Jurkat, Clone E6-1 (cell line): ENCODE data around the gene CASD1.

ENCODE experiments used
- DNase-seq: peaks from one replicate; pipeline ENCODE4 v3.0.0-alpha.2; 2011; ENCODE audit warnings: low read depth, low spot score
- H3K4me3 ChIP-seq: 2 replicates; pipeline ENCODE4 v1.5.1; 2011; ENCODE audit warnings: mild to moderate bottlenecking, low read length, control low read depth, moderate library complexity

Gene CASD1

DNA sequence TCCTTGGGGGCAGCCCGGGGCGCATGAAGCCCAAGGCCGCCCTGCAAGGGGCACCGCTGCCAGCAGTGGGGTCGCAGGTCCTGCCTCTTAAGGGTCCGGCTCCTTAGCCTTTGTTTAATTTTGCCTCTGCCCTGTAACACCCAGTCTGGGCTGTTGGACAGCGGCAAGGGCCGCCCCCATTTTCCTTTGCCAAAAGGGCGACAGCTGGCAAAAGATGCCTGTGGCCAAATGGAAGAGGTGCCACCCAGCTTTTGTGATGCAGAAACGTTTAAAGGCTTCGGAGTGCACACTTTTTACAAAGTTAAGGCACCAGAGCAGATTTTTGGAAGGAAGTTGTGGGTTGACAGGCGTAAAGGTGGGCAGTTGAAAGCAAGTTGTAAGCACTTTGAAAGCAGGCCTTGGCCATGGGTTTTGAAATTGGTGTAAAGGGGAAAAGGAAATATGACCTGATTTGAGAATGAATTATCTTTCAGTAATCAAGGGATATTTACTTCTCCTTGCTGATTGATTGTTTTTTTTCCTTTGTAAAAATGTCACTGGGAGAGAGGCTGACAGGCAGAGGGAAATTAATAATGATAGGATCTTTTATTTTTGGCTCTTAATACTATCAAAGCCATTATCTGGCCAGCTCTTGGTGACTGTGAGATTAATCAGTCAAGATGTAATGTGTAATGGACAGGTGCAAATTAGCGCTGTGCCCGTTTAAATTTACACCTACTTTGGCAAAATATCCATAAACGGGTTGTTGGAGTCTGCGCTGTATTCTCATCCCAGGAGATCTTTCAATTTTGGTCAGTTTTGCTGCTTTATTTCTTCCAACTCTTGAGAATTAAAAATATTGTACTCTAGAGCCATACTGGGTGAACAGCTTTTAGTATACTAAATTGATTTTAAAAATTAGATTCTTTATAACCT, 1.2 kb downstream of the CASD1 start:
- peak overlapping the region; percentile 75 for H3K4me3 ChIP-seq
- DNase-seq = peak; percentile 64

DNA sequence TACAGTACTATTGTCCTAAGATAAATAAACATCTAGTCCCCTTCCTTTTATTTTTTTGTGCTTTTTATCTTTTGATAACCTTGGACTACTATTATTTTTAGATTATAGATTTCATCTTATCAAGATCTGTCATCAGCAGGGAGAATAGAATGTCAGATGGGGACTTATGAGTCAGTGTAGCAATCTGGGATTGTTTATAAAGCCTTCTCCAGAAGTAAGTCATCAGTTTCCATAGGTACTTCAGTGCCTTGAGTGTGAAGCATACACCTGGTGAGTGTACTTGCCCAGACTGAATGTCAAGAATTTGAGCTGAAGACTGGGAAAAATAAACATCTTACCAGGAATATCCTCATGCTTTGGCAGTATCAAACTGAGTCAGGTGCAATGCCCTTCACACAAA, 2.1 kb downstream of the CASD1 start:
- DNase-seq = no peak
- H3K4me3 ChIP-seq = no peak overlapping the region

DNA sequence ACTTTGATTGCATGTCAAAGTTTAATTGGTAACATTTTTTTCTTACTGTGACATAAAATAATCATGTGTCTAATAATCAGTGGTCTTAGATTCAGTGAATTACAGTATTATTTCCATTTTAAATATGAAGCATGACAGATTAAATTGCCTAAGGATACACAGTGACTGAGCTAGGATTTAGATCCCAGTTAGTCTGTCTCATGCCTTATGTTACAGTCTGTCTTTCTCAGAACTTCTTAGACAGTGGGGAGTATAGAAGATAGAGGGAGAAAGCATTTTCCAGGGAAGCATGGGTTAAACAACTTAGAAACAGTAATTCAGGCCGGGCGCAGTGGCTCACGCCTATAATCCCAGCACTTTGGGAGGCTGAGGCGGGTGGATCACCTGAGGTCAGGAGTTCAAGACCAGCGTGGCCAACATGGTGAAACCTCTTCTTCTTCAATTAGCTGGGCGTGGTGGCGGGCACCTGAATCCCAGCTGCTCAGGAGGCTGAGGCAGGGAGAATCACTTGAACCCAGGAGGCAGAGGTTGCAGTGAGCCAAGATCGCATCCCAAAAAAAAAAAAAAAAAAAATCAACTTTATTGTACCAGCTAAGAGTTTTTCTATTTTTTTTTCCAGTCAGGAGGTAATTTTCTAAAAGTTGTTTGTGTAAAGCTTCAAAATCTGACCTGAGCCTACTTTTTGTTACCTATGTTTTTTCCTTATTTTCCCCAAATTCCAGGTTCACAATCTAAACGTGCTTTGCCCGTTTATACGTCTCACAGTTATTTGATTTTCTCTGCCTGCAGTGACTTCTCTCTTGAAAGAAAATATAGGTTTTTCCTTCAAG, 3.3 kb downstream of the CASD1 start:
- no peak for DNase-seq
- H3K4me3 ChIP-seq = no peak overlapping the region

DNA sequence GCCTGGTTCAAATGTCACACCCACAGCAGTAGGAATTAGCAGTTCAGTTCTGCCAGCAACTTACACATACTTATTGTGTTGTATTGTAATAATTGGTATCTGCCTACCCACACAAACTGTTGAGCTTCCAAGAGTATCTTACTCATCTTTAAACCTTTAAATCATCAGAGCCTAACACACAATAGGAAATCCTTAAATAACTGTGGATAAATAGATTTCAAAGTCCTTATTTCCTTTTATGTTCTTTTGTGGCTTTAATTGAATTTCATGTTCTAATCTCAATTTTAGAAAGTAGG, 3.9 kb downstream of the CASD1 start:
- DNase-seq = no peak

DNA sequence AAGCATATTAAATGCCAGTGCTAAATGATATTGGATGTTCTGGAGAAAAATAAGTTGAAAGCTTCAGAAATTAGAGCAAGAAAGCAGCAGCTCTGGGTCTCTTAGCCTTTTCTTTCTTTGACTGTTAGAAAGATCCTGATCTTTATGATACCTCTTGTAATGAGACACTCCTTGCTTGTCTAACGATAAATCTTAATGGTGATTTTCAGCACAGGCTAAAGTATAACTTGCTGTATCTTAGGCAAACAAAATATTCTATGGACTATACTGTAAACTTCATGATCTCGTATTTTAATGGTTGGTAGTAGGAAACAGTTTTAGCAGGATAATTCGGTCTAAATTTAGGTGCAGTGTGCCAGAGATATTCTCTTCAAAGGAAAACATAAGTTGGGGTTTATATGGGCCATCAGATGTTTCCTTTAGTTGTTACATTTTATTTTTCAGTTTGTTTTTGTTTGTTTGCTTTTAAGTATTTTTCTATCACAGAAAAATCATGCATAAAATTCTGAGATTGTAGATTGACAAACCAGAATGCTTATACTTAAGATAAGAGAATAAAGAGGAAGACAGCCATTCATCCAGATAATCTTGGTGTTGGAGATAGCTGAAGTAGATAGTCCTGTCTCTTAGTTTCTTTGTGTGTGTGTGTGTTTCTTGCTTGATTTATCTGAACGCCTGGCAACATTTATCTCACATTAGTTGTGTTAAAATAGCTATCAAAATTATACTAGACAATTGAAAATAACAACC, 4.7 kb downstream of the CASD1 start:
- DNase-seq = no peak
- no peak overlapping the region for H3K4me3 ChIP-seq

More for the DNA sequence above, 3.9 kb downstream of the CASD1 start:
- H3K4me3 ChIP-seq = no peak overlapping the region

DNA sequence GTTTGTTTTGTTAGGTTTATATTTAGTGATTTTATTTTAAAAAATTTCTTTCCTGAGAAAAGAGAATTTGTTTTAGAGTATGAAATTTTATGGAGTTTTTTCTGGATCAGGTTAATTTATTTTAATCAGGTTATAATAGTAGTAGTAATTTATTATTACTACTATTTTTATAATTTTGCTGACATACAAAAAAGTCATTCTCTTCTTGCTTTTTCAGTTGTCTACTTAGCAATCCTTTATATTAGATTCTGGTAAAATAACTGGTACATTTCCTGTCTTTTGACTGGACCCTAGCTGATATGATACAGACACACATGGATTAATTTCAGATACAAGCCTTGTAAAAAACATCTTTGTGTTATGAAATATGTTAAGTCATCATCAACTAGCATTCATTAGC, 5.3 kb downstream of the CASD1 start:
- no peak for DNase-seq

DNA sequence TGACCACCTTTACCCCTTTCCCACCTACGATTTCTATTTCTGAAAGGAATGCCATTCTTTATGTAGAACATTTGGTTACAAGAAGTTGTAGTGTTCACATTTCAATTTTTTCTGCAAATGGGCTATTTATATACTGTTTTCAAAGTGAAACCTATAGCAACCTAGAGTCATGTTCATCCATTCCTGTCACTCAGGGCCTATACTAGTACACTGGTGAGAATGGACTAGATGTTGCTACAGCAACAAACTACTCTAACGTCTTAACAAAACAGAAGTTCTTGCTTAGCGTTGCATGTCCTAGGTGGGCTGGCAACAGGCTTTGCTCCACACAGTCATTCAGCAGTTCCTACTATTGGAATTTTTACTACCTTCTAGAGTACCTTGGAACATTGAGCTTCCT, 16.3 kb downstream of the CASD1 start:
- H3K4me3 ChIP-seq = no peak overlapping the region
- DNase-seq = no peak

More for the DNA sequence above, 5.3 kb downstream of the CASD1 start:
- no peak overlapping the region for H3K4me3 ChIP-seq

DNA sequence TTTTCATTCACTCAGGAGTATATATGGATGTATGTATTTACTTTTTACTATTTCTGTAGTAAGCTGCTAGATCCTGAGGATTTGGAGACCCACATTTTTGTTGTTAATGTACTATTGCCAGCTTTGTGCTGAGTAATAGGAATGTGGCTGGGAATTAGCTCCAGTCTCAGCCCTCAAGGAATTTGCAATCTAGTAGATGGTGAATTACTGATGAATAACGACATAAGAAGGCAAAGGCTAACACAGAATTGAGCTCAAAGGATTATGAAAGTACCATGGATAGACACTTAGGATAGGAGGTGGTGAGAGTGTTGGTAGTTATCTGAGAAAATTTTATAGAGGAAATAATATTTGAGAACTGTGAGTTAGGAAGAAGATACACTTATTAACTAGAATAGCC, 19.9 kb downstream of the CASD1 start:
- no peak overlapping the region for H3K4me3 ChIP-seq
- DNase-seq = no peak

DNA sequence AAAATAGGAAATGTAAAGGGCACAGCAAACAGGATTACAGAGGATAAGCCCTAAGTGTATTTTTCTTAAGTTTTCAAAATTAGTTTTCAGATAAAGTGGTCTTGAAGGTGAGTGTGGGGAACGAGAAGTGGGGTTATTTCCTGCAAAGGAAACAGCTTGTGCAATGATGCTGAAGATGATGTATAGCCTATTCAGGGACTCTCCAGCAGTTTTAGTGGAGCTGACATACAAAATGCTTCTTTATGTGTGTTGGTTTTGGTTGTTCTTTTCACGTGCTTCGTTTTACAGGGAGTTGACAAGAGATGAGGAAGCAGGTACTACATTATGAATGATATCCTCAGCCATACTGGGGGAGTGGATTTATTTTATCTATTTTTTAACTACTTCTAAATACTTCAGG, 20.5 kb downstream of the CASD1 start:
- no peak overlapping the region for H3K4me3 ChIP-seq
- DNase-seq = no peak

DNA sequence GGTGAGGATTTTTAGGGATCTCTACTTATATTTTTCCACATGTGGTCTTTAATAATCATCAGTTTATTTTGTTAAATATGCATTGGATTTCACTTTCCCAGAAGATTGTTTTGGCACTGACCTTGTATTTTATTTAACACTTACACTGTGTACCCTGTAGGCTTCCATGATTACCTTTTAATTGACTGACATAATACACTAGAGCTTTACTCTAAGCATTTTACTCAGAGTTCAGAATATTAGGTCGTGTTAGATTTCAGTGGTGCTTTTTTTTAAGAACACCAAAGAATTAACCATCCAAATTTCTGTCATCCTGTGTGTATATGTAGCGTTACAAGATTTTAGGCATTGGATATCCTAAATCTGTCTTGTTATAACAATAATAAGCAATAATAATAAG, 23.1 kb downstream of the CASD1 start:
- no peak for DNase-seq
- H3K4me3 ChIP-seq = no peak overlapping the region

DNA sequence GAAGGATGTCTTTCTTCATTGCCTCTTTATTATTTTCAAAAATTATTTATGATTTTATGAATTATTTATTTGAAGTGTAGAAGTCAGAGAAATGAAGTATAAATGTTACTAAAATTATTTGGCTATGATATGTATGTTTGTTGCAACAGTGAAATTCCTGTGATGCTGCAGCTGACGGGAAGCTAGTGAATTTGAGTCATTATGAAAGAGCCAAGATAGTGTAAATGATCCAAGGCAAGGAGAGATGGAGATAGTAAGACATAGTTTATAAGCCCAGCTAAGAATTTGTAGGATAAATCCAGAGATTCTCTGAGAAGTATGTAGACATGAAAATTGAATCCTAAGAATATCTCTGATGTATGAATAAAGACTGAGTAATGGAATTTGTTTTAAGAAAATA, 30.8 kb downstream of the CASD1 start:
- no peak overlapping the region for H3K4me3 ChIP-seq
- DNase-seq = no peak

DNA sequence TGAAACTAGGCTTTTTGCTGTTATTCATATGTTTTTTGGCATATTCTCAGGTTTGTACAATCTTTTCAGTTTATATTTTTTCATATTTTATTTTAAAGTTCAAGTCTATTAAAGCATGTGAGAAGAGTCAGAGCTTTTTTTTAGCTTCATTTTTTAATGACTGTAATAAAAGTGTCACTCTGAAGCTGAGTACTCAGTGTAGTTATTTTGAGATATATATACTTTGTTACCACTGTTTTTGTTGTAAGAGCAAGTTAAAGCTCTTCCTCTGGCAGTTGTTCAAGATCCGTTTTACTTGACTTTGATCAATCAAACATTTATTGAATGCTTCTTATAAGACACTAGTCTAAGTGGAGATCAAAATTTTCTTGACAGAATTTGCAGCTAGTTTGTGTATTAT, 37.5 kb downstream of the CASD1 start:
- H3K4me3 ChIP-seq = no peak overlapping the region
- DNase-seq = no peak

DNA sequence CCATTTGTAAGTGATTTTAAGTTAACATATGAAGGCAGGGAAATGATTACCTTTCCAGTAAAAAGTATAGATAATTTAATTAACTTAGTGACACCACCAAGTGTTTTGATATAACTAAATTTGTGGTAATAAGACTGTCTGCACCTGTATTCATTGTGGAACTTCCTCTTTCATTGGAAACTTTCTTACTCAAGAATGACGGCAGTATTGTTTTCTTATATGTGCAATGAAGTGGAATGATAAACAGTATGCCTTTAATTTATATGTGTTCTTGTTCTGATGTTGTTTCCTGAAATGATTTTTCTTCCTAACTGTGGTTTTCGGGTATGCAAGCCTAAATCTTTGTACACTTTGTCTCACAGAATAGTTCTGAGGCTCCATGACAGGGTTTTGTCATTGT, 46.4 kb downstream of the CASD1 start:
- no peak overlapping the region for H3K4me3 ChIP-seq
- no peak for DNase-seq

DNA sequence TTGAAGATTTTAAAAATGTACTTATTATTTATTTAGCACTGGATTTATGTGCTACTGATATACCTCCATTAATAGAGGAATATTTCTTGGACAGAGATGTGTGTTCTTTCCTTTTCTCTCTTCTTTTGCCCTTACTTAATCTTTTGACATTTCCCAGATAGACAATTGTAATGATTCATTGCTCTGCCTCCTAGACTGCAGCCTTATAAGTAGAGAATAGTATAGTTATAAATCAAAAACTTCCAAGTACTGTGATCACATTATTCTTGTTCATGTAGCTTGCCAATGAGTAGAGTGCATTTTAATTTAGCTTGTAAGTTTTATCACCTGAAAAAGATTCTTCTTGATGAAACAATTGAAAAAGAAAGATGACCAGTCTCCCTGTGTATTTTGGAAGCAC, 47.6 kb downstream of the CASD1 start:
- no peak for DNase-seq
- no peak overlapping the region for H3K4me3 ChIP-seq

DNA sequence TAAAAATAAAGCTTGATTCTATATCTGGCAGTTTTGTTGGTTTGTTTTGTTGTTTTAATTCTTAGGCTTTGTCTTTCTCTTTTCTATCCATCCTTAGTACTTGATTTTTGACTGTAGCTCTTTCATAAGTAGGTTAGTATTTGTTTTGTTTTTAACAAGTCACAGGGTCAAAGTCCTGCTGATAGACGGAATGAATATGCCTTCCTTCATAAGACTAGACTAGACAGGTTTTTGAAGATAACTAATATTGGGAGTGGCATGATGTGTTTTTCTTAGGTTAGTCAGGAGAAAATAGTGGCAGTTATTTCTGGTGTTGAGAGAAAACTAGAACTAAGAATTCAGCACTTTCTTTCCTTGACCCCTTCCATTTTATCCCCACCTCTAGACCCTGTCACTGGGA, 50.4 kb downstream of the CASD1 start:
- no peak for DNase-seq
- H3K4me3 ChIP-seq = no peak overlapping the region

DNA sequence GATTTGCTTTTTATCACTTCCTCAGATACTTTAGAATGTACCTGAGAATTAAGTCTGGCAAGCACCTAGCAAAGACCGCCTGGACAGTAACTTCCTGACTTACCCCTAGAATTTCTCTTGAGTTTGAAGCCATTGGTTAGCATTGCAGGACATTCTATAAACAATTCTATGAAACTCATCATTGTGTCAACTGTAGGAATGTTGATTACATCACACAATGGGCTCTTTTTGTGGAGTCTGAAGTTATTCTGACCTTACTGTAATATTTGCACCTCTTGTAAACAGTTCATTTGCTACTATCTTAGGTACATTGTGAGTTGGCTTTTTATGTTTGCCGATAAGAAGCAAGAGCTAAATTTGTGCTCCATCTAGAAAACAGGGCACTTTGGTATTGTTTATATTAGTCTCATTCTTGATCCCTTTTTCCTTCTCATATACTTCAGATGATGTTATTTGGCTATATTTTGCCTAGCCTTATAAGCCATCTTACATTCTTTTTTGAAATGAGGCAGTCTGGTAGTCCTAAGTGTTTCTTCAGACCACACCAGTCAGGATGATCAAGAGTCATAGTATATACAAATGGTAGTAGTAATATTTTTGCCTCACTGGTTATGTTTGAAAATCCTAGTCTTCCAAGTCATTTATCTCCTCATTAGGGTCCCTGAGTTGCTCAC, 52.4 kb downstream of the CASD1 start:
- no peak for DNase-seq
- H3K4me3 ChIP-seq = no peak overlapping the region

DNA sequence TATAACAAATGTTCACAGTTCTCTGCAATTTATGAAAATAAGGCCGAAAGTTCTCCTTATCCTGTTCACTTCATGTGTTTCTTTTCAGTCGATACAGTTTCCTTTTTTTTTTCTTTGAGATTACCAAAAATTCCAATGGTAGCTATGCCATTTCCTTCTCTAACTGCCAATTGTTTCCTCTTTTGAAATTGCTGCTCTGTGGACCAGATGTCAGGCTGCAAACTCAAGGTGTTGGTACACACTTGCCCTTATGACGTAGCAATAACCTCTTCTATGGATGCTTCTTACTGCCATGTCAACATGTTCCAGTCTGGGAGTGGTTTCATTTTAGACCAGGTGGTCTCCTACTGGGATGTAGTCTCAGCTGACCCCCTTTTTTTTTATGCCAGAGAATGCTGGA, 52.9 kb downstream of the CASD1 start:
- no peak for DNase-seq
- no peak overlapping the region for H3K4me3 ChIP-seq

DNA sequence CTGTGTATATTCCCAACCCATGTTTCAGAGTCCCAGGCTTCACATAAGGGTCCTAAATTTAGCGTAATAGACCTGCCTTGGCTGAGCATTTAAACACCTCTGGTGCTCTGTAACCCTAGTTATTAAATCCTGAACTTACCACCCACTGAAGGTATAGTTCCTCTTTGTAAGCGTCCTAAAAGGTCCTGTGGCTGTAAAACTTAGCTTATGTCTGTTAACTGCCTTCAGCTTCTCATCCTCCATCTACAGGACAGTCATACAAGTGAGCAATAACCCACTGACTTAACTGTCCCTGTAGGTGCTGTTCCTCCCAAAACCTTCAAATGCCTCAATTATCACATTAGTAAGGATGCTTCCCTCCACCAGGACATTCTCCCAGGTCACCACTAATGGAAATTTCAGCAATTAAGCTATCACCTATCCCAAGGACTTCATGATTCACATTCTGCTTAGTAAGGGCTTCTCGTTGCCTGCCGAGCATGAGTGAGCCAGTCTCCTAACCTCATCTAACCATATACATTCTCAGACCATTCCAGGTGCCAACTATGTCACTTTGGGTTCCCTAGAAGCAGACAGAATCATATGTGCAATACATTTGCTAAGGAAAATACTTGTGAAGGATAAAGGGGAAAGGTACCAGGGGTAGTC, 55.8 kb downstream of the CASD1 start:
- DNase-seq = no peak
- H3K4me3 ChIP-seq = no peak overlapping the region

DNA sequence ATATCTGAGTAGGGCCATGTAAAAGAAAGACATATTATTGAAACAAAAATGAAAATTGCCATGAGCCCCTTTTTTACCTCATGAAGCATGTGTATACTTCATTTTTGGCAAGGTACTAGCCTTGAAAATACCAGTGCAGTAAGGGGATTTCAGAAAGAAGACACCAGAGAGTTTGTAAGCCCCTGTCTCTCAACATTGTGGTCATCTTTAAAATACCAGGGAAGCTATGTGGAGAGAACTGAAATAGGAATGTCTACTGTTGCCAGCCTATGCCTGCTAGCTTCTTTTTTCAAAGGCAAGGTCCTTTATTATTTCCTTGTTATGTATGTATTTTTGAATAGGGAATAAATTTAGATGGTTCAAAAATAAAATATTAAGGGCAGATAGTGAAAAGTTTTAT, 57.8 kb downstream of the CASD1 start:
- no peak overlapping the region for H3K4me3 ChIP-seq
- DNase-seq = no peak
